Activated CD8-positive, alpha-beta memory T cell treated with anti-CD3 and anti-CD28 coated beads, Interleukin-2, amount 50 U/mL, for 1 hour (primary cell): ENCODE measurements around the gene GCDH.

Source experiments
- DNase-seq: peaks from one replicate; pipeline ENCODE4 v3.0.0-alpha.2; 2020; ENCODE audit errors: extremely low read depth

The GCDH gene

GRCh38 chr19:12940897-12941296 is 49.9 kb downstream of the GCDH start:
- DNase-seq: no peak

DNA sequence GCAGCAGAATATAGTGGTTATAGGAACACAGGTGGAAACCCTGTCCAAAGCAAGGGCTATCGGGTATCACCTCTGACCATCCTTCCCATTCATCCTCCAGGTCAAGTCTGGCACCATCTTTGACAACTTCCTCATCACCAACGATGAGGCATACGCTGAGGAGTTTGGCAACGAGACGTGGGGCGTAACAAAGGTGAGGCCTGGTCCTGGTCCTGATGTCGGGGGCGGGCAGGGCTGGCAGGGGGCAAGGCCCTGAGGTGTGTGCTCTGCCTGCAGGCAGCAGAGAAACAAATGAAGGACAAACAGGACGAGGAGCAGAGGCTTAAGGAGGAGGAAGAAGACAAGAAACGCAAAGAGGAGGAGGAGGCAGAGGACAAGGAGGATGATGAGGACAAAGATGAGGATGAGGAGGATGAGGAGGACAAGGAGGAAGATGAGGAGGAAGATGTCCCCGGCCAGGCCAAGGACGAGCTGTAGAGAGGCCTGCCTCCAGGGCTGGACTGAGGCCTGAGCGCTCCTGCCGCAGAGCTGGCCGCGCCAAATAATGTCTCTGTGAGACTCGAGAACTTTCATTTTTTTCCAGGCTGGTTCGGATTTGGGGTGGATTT is 52.6 kb downstream of the GCDH start:
- DNase-seq: no peak

- DNase-seq: no peak
These were observed 53.2 kb downstream of the GCDH start for GRCh38 chr19:12944104-12944674.

DNA sequence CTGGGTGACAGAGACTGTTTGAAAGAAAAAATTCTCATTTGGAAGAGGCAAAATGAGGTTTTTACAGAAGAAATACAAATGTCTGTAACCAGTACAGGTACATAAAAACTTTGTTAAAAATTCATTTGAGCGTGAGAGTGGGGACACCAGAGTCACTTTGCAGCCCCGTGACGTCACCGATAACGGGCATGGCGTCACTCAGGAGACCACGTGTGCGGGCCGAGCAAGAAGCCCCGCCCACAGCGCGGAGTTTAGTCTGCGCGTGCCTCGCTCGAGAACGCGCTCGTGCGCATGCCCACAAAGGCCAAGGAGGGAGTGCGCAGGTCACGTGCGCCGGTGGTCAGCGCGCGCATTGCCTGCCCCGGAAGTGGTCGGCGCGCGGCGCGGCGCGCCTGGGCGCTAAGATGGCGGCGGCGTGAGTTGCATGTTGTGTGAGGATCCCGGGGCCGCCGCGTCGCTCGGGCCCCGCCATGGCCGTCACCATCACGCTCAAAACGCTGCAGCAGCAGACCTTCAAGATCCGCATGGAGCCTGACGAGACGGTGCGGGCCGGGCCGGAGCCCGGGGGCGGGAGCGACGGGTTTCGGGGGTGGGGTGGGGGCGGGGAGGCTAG is 54.6 kb downstream of the GCDH start, which contains the start of gene RAD23A:
Gene RAD23A (plus strand): TSS at position 384 of the 613 bp plus-strand sequence. CDS start 87 bp downstream, at position 471.
- peak; percentile 96 for DNase-seq

DNA sequence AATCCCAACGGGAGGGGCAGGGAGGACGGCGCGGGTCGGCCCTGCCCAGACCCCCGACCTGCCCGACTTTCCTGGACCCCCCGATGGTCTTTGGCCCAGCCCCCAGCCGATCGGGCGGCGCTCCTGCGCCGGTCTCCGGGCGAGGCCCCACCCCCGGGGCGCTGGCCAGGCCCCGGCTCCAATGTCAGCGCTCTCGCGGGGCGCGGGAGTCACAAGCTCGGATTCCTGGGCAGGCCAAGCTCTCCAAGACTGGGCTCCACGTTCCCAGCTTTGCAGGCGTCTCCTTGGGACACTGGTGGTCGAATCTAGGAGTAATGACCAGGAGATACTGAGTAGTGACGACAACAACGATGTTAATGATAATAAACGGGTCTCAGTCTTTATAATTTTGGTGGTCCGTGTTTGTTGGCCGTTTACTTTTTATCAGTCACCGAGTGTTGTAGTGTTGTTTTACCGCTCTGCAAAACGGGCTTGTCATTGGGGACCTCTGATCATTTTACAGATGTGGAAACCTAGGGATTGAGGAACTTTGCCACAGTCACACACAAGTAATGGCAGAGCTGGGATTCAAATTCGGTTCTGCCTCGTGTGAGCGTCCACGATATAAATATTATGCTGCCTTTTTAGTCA is 55.2 kb downstream of the GCDH start:
- DNase-seq: no peak

DNA sequence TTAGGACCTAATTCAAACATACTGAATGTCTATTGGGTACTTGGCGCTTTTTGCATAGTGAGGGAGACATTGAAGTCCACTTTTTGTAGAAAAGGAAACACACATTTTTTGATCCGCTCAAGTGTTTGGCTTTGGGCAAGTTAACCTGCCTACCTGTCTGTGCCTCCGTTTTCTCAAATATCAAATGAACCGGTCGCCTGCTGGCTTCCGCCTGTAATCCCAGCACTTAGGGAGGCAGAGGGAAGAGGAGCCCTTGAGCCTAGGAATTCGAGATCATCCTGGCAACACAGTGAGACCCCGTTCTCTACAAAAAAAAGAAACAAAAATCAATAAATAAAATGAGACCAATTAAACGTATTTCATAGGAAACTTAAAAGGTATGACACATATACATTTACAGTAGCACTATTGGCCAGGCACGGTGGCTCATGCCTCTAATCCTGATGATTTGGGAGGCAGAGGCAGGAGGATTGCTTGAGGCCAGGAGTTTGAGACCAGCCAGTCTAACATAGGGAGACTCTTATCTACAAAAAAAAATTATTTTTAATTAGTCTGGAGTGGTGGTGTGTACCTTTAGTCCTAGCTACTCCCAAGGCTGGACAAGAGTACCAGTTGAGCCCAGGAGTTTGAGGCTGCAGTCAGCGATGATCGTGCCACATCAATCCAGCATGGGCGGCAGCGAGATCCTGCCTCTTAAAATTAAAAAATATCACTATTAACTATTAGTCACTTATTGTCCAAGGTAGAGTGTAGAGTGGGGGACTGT is 56.0 kb downstream of the GCDH start:
- DNase-seq: no peak

DNA sequence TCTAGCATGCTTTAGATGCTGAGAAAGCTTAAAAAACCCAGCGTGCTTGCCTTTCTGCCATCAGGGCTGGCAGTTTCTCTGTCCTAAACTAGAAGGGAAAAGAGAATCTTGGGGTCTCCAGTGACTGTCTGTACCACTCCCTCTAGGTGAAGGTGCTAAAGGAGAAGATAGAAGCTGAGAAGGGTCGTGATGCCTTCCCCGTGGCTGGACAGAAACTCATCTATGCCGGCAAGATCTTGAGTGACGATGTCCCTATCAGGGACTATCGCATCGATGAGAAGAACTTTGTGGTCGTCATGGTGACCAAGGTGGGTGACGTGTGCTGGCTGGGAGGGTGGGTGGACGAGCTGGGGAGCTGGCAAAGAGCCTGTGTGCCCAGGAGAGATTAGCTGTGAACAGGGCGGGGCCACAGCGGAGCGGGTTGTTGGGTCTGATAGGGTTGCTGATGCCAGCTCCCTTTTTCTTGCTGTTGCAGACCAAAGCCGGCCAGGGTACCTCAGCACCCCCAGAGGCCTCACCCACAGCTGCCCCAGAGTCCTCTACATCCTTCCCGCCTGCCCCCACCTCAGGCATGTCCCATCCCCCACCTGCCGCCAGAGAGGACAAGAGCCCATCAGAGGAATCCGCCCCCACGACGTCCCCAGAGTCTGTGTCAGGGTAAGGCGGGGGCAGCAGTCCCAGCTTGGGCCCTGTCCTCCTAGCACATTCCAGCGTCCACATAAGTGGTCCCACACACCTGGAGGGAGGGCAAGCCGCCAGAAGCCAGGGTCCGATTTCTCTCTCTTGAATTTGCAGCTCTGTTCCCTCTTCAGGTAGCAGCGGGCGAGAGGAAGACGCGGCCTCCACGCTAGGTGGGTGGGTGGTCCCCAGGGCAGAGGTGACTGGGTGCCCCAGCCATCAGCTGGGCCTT is 57.0 kb downstream of the GCDH start:
- DNase-seq: no peak

- no peak for DNase-seq
These were observed 57.8 kb downstream of the GCDH start for GRCh38 chr19:12948612-12949362.
